ENCODE measurements around the gene HM13.
"Not testable (repeated sequence)": the region's sequence is repeated elsewhere in the genome, so short reads cannot be mapped to it uniquely, and the experiment has no call there.

HM13 gene

GRCh38 chr20:31500527-31500926 is 13.7 kb upstream of the HM13 start:
- no peak for DNase-seq (ENCODE audit: low read depth in 4 of 4, low spot score in 1 of 4)

- DNase-seq (ENCODE audit: low read depth in 4 of 4, low spot score in 1 of 4) = peak; percentile 61 to 68 (median 64)
Observed at GRCh38 chr20:31502884-31503673, 11.2 kb upstream of the HM13 start.

GRCh38 chr20:31505903-31506302 is 8.3 kb upstream of the HM13 start:
- no peak for DNase-seq (ENCODE audit: low read depth in 4 of 4, low spot score in 1 of 4)

- no peak for DNase-seq (ENCODE audit: low read depth in 4 of 4, low spot score in 1 of 4)
Observed at GRCh38 chr20:31508517-31509244, 5.6 kb upstream of the HM13 start.

- DNase-seq (ENCODE audit: low read depth in 4 of 4, low spot score in 1 of 4) = no peak
Observed at GRCh38 chr20:31515072-31515774, 981 bp downstream of the HM13 start.

- no peak for DNase-seq (ENCODE audit: low read depth in 4 of 4, low spot score in 1 of 4)
Observed at GRCh38 chr20:31515775-31516107, 1.5 kb downstream of the HM13 start.

GRCh38 chr20:31516166-31516565 is 1.9 kb downstream of the HM13 start:
- DNase-seq (ENCODE audit: low read depth in 4 of 4, low spot score in 1 of 4) = no peak

GRCh38 chr20:31516651-31517050 is 2.4 kb downstream of the HM13 start:
- DNase-seq (ENCODE audit: low read depth in 4 of 4, low spot score in 1 of 4) = no peak

GRCh38 chr20:31517373-31517772 is 3.1 kb downstream of the HM13 start:
- DNase-seq (ENCODE audit: low read depth in 4 of 4, low spot score in 1 of 4) = no peak

GRCh38 chr20:31521267-31521666 is 7.0 kb downstream of the HM13 start:
- not testable (repeated sequence) for DNase-seq (ENCODE audit: low read depth in 4 of 4, low spot score in 1 of 4)

- no peak for DNase-seq (ENCODE audit: low read depth in 4 of 4, low spot score in 1 of 4)
Observed at GRCh38 chr20:31522731-31523130, 8.5 kb downstream of the HM13 start.

GRCh38 chr20:31523361-31524283 is 9.4 kb downstream of the HM13 start:
- no peak for DNase-seq (ENCODE audit: low read depth in 4 of 4, low spot score in 1 of 4)

- no peak for DNase-seq (ENCODE audit: low read depth in 4 of 4, low spot score in 1 of 4)
Observed at GRCh38 chr20:31527266-31527665, 13.0 kb downstream of the HM13 start.

GRCh38 chr20:31535298-31535697 is 21.1 kb downstream of the HM13 start:
- DNase-seq (ENCODE audit: low read depth in 4 of 4, low spot score in 1 of 4) = no peak

GRCh38 chr20:31536575-31536974 is 22.3 kb downstream of the HM13 start:
- DNase-seq (ENCODE audit: low read depth in 4 of 4, low spot score in 1 of 4) = no peak

- DNase-seq (ENCODE audit: low read depth in 4 of 4, low spot score in 1 of 4) = no peak
Observed at GRCh38 chr20:31537116-31537871, 23.1 kb downstream of the HM13 start.

GRCh38 chr20:31537890-31538289 is 23.6 kb downstream of the HM13 start:
- DNase-seq (ENCODE audit: low read depth in 4 of 4, low spot score in 1 of 4) = no peak

GRCh38 chr20:31538326-31538725 is 24.1 kb downstream of the HM13 start:
- no peak for DNase-seq (ENCODE audit: low read depth in 4 of 4, low spot score in 1 of 4)

- not testable (repeated sequence) for DNase-seq (ENCODE audit: low read depth in 4 of 4, low spot score in 1 of 4)
Observed at GRCh38 chr20:31539636-31540035, 25.4 kb downstream of the HM13 start.

- DNase-seq (ENCODE audit: low read depth in 4 of 4, low spot score in 1 of 4) = no peak
Observed at GRCh38 chr20:31540406-31540805, 26.2 kb downstream of the HM13 start.
